CD4-positive, alpha-beta T cell treated with Interleukin-6 at 100 ng/mL for 8 hours (primary cell): ENCODE measurements around the gene VAMP5.
"Not testable (repeated sequence)": the region's sequence is repeated elsewhere in the genome, so short reads cannot be mapped to it uniquely, and the experiment has no call there.

Source experiments
- DNase-seq: peaks from one replicate; pipeline ENCODE4 v3.0.0-alpha.2; 2020; ENCODE audit warnings: mixed read lengths, low spot score

VAMP5 gene

GRCh38 chr2:85584354-85584856 lies at the start of gene VAMP5:
VAMP5 (plus strand) TSS chr2:85584431; CDS start chr2:85584491, 60 bp downstream.
- no peak for DNase-seq

- no peak for DNase-seq
Measured at GRCh38 chr2:85534881-85535280, 49.4 kb upstream of the VAMP5 start.

- DNase-seq: no peak
Measured at GRCh38 chr2:85536479-85536878, 47.8 kb upstream of the VAMP5 start.

GRCh38 chr2:85537600-85538506 lies 46.4 kb upstream of the VAMP5 start:
- DNase-seq: peak; percentile 8

GRCh38 chr2:85538507-85539360 lies 45.5 kb upstream of the VAMP5 start, which contains the start of gene MAT2A:
MAT2A (plus strand) TSS chr2:85539168; CDS start chr2:85539288, 120 bp downstream.
- peak; percentile 83 for DNase-seq

- DNase-seq: peak; percentile 66
Measured at GRCh38 chr2:85539361-85540132, 44.7 kb upstream of the VAMP5 start.

- DNase-seq: no peak
Measured at GRCh38 chr2:85540133-85540648, 44.0 kb upstream of the VAMP5 start.

- DNase-seq: no peak
Measured at GRCh38 chr2:85541262-85541661, 43.0 kb upstream of the VAMP5 start.

GRCh38 chr2:85541753-85542457 lies 42.3 kb upstream of the VAMP5 start:
- DNase-seq: no peak

- DNase-seq: no peak
Measured at GRCh38 chr2:85542777-85543176, 41.5 kb upstream of the VAMP5 start.

GRCh38 chr2:85544254-85544691 lies 40.0 kb upstream of the VAMP5 start:
- not testable (repeated sequence) for DNase-seq

GRCh38 chr2:85544915-85545779 lies 39.1 kb upstream of the VAMP5 start:
- not testable (repeated sequence) for DNase-seq

GRCh38 chr2:85545780-85546240 lies 38.4 kb upstream of the VAMP5 start:
- DNase-seq: no peak

GRCh38 chr2:85547089-85547858 lies 37.0 kb upstream of the VAMP5 start:
- DNase-seq: no peak

- no peak for DNase-seq
Measured at GRCh38 chr2:85547859-85548607, 36.2 kb upstream of the VAMP5 start.

- no peak for DNase-seq
Measured at GRCh38 chr2:85548608-85548900, 35.7 kb upstream of the VAMP5 start.

- no peak for DNase-seq
Measured at GRCh38 chr2:85549095-85549494, 35.1 kb upstream of the VAMP5 start.

- DNase-seq: no peak
Measured at GRCh38 chr2:85549826-85550225, 34.4 kb upstream of the VAMP5 start.
